ENCODE measurements around the gene NDST4.

NDST4 gene

GRCh38 chr4:114921790-114922591 lies 191.4 kb downstream of the NDST4 start:
- DNase-seq (ENCODE audit: extremely low spot score, insufficient read length, low read depth) (no peak), FAIRE-seq (no peak)

- no peak for FAIRE-seq
Measured at GRCh38 chr4:114921191-114921590, 192.2 kb downstream of the NDST4 start.

GRCh38 chr4:114911111-114911510 lies 202.3 kb downstream of the NDST4 start:
- FAIRE-seq, result no peak
- no peak for DNase-seq (ENCODE audit: extremely low spot score, insufficient read length, low read depth)

More at GRCh38 chr4:114921191-114921590, 192.2 kb downstream of the NDST4 start:
- no peak for DNase-seq (ENCODE audit: extremely low spot score, insufficient read length, low read depth)

- FAIRE-seq (no peak), DNase-seq (ENCODE audit: extremely low spot score, insufficient read length, low read depth) (no peak)
Measured at GRCh38 chr4:114907568-114907967, 205.9 kb downstream of the NDST4 start.

- DNase-seq (ENCODE audit: extremely low spot score, insufficient read length, low read depth) (no peak), FAIRE-seq (no peak)
Measured at GRCh38 chr4:114905017-114905416, 208.4 kb downstream of the NDST4 start.

GRCh38 chr4:114900934-114901333 lies 212.5 kb downstream of the NDST4 start:
- no peak for FAIRE-seq
- no peak for DNase-seq (ENCODE audit: extremely low spot score, insufficient read length, low read depth)

GRCh38 chr4:114890773-114891172 lies 222.6 kb downstream of the NDST4 start:
- FAIRE-seq, result no peak
- DNase-seq (ENCODE audit: extremely low spot score, insufficient read length, low read depth), result no peak

- FAIRE-seq (no peak), DNase-seq (ENCODE audit: extremely low spot score, insufficient read length, low read depth) (no peak)
Measured at GRCh38 chr4:114886761-114887160, 226.7 kb downstream of the NDST4 start.

GRCh38 chr4:114883641-114884040 lies 229.8 kb downstream of the NDST4 start:
- FAIRE-seq, result no peak
- DNase-seq (ENCODE audit: extremely low spot score, insufficient read length, low read depth), result no peak

- DNase-seq (ENCODE audit: extremely low spot score, insufficient read length, low read depth) (no peak), FAIRE-seq (no peak)
Measured at GRCh38 chr4:114879916-114880669, 233.3 kb downstream of the NDST4 start.

- FAIRE-seq (no peak), DNase-seq (ENCODE audit: extremely low spot score, insufficient read length, low read depth) (no peak)
Measured at GRCh38 chr4:114875630-114876029, 237.8 kb downstream of the NDST4 start.

GRCh38 chr4:114874321-114874720 lies 239.1 kb downstream of the NDST4 start:
- FAIRE-seq (no peak), DNase-seq (ENCODE audit: extremely low spot score, insufficient read length, low read depth) (no peak)

GRCh38 chr4:114870987-114871386 lies 242.4 kb downstream of the NDST4 start:
- FAIRE-seq (no peak), DNase-seq (ENCODE audit: extremely low spot score, insufficient read length, low read depth) (no peak)

GRCh38 chr4:114866901-114867670 lies 246.3 kb downstream of the NDST4 start:
- FAIRE-seq (no peak), DNase-seq (ENCODE audit: extremely low spot score, insufficient read length, low read depth) (no peak)

GRCh38 chr4:114864060-114864459 lies 249.4 kb downstream of the NDST4 start:
- DNase-seq (ENCODE audit: extremely low spot score, insufficient read length, low read depth) (no peak), FAIRE-seq (no peak)

GRCh38 chr4:114860786-114861185 lies 252.6 kb downstream of the NDST4 start:
- DNase-seq (ENCODE audit: extremely low spot score, insufficient read length, low read depth) (no peak), FAIRE-seq (no peak)

- DNase-seq (ENCODE audit: extremely low spot score, insufficient read length, low read depth) (no peak), FAIRE-seq (no peak)
Measured at GRCh38 chr4:114857831-114858230, 255.6 kb downstream of the NDST4 start.

GRCh38 chr4:114839986-114840385 lies 273.4 kb downstream of the NDST4 start:
- DNase-seq (ENCODE audit: extremely low spot score, insufficient read length, low read depth), result no peak
- no peak for FAIRE-seq

- DNase-seq (ENCODE audit: extremely low spot score, insufficient read length, low read depth) (no peak), FAIRE-seq (no peak)
Measured at GRCh38 chr4:114830628-114831027, 282.8 kb downstream of the NDST4 start.

- FAIRE-seq (no peak), DNase-seq (ENCODE audit: extremely low spot score, insufficient read length, low read depth) (no peak)
Measured at GRCh38 chr4:114827651-114828050, 285.8 kb downstream of the NDST4 start.

GRCh38 chr4:114815760-114816159 lies 297.7 kb downstream of the NDST4 start:
- no peak for FAIRE-seq
- no peak for DNase-seq (ENCODE audit: extremely low spot score, insufficient read length, low read depth)
